GM10266 (cell line): Measurements from ENCODE around the gene IGLL5.

Experiments
- DNase-seq: peaks from one replicate; pipeline ENCODE4 v3.0.0; 2012; ENCODE audit errors: extremely low spot score
- TF ChIP-seq, protein P1 (sequence below): IDR thresholded peaks from 2 replicates; pipeline ENCODE4 v1.5.1; 2012; ENCODE audit warnings: mild to moderate bottlenecking, low read depth; ENCODE audit not compliant: control insufficient read depth, insufficient read depth; ENCODE audit errors: missing control alignments

IGLL5 gene

DNA sequence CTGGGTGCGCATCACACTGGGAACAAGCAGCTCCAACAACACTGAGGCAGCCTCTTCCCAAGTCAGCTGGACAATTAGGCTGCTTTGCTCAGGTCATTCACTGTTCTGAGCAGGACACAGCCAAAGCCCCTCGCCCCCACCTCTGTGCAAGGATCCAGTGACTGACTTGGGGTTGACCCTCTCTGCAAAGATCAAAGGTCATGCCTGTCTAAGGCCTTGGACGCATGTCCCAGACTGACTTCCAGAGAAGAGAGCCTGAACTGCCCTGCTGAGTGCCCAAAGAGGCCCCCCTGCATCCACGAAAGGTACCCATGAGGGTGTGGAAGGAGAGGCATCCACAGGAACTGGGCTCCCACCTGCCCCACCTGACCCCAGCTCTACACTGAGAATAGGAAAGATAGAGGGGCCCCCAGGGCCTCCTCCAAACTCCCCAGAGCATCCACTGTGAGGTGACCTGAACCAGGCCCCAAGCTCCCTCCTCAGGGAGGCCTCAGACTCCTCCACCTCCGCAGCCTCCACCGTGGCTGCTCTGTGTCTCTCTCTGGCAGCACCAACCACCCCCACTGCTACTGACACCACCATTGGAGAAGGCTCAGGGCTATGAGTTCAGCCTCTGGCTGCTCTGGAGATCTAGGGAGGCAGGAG is 53.5 kb downstream of the IGLL5 start:
- TF ChIP-seq, protein P1, sequence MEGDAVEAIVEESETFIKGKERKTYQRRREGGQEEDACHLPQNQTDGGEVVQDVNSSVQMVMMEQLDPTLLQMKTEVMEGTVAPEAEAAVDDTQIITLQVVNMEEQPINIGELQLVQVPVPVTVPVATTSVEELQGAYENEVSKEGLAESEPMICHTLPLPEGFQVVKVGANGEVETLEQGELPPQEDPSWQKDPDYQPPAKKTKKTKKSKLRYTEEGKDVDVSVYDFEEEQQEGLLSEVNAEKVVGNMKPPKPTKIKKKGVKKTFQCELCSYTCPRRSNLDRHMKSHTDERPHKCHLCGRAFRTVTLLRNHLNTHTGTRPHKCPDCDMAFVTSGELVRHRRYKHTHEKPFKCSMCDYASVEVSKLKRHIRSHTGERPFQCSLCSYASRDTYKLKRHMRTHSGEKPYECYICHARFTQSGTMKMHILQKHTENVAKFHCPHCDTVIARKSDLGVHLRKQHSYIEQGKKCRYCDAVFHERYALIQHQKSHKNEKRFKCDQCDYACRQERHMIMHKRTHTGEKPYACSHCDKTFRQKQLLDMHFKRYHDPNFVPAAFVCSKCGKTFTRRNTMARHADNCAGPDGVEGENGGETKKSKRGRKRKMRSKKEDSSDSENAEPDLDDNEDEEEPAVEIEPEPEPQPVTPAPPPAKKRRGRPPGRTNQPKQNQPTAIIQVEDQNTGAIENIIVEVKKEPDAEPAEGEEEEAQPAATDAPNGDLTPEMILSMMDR, result no peak

DNA sequence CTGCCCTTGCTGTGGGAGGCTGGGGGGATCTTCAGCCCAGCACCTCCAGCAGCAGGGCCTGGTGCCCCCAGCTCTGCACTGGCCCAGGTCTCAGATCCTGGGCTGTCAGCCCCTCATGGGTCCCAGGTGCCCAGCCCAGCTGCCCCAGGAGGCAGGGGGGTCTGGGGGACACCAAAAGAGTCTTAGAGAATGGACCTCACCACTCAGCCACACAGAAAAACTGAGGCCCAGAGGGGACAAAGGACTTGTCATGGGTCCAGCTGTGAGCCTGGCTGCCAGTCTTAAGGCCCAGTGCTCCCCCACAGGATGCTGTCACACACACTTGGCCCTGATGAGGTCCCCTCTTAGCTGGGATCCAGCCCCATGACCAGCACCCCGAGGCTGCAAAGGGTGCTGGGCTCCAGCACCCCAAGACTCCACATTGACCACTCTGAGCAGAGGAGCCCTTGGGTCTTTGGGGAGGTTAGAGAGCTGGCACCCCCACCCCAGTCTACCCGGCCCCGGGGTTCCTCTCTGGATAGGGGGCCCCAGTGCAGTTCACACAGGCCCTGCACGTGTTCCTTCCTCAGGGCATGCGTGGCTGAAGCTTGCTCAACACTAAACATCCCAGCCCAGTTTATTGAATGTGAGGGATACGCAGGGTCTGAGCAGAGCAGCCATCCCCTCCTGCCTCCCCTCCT is 54.4 kb downstream of the IGLL5 start:
- no peak for DNase-seq
- TF ChIP-seq, protein P1, result no peak

More for the DNA sequence above, 53.5 kb downstream of the IGLL5 start:
- DNase-seq, result no peak

DNA sequence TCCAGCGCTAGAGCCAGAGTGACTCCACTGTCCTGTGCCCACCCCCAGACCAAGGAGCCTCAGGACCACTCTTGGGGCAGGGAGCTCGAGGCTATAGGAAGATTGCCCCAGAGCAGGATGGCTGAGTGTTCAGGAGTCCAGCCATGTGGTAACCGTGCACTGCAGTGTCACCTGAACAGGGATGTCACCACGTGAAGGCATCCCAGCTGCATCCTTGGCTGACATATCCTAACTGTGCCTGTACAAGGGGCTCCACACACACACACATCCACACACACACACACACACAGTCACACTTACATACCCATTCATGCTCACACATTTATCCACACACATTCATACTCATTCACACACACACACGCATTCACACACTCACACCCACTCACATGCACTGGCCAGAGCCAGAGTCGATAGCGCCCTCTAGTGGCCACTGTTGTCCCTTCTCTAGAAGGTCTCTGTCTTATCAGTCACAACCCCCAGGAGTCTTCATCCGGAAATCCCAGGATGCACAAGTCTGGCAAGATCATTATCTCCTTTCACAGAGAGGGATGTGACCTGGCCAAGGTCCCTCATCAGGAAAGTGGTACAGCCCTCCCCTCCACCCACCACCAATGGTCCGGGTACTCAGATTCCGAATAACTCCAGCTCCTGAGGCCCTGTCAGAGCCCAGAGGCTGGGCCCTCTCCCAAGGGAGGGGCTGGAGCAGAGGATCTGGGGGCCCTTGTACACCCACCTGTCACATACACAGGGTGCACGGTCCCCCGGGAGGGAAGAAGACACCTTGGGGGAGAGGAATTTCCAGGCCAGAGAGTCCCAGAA is 55.1 kb downstream of the IGLL5 start:
- DNase-seq, result peak; percentile 53
- TF ChIP-seq, protein P1, result peak; percentile 86

- DNase-seq, result no peak
- TF ChIP-seq, protein P1, result no peak
These were observed 56.1 kb downstream of the IGLL5 start for GRCh38 chr22:22943521-22944267.

DNA sequence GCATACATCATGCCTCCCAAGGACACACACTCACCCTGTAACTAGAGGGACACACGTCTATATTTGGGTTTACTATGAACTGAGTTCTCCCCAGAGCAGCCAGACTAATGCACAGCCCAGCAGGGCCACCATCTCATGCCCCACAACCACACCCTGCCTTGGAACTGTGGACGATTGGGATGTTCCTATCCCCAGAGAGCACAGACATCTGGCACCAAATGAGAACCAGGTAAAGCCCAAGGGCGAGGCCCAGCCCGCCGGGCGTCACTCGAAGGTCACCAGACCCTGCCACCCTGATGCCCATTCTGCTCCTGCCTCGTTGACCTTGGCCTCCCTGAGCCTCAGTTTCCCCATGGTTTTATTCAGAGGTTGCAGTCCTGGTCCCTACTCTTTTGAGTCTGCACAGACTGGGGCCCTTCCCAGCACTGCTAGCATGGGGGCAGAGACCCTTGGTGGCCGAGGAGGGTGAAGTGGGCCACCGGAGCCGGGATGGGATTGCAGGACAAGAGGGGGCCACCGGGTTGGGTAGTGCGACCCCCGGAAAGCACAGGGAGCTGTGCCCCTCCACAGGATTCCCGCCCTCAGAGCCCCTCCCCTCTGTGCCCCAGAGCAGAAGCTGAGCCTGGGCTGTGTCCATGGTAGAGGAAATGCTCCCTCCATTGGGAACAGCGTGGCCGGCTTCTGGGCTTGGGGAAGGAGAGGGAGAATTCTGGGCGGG is 56.8 kb downstream of the IGLL5 start:
- TF ChIP-seq, protein P1, result no peak
- no peak for DNase-seq

DNA sequence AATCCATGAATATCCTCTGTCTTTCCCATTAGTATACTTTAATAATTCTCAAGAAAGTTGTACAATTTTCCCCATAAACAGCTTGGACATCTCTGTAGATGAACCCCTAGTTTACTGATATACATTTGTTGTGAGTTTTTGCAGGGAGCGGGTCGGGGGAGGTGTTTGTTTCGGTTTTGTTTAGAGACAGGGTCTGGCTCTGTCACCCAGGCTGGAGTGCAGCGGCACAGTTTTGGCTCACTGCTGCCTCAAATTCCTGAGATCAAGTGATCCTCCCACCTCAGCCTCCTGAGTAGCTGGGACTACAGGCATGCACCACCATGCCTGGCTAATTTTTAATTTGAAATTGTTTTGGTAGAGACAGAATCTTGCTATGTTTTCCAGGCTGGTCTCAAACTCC is 57.6 kb downstream of the IGLL5 start:
- TF ChIP-seq, protein P1, result no peak
- no peak for DNase-seq
